Transverse colon (tissue), 4 donors: Measurements from ENCODE around the gene ABCC2. TPM values are rescaled to one million over a fixed set of nuclear protein-coding genes. Genes with fewer than 3 reads are reported as not detected.

Experiments used
- DNase-seq: peaks from one replicate; pipeline ENCODE4 v3.0.0-alpha.2; 2019
- H3K27ac ChIP-seq, 4 donors: fragments of 200-600 bp; sonication (generic); 2 replicates each; pipeline ENCODE4 v1.5.1; 2016 to 2018; ENCODE audit warnings: inconsistent platforms in 4 of 4
- H3K27me3 ChIP-seq: fragments of 200-600 bp; sonication (generic); 2 replicates; pipeline ENCODE4 v1.5.1; 2017; ENCODE audit warnings: inconsistent platforms
- H3K36me3 ChIP-seq, 4 donors: fragments of 200-600 bp; sonication (generic); 2 replicates each; pipeline ENCODE4 v1.5.1; 2017 to 2019; ENCODE audit warnings: inconsistent platforms in 4 of 4
- H3K4me1 ChIP-seq, 4 donors: fragments of 200-600 bp; sonication (generic); 2 replicates each; pipeline ENCODE4 v1.5.1; 2017 to 2020; ENCODE audit warnings: inconsistent platforms in 4 of 4
- H3K4me3 ChIP-seq, 4 donors: fragments of 200-600 bp; sonication (generic); 1 replicate in 1 of 4; 2 replicates in 3 of 4; pipeline versions ENCODE4 v1.5.1 to v1.6.1; 2017 to 2019; ENCODE audit warnings: inconsistent platforms in 4 of 4
- H3K9me3 ChIP-seq, 2 donors: fragments of 200-600 bp; sonication (generic); 2 replicates each; pipeline ENCODE4 v1.5.1; 2017 to 2019; ENCODE audit warnings: inconsistent platforms in 2 of 2
- CTCF ChIP-seq, 5 experiments: fragments of 200-600 bp in 3 of 5; fragments of 450-650 bp in 2 of 5; sonication (generic) in 3 of 5; IDR thresholded peaks; 1 replicate in 2 of 5; 2 replicates in 3 of 5; pipeline ENCODE4 v1.5.1; 2016 to 2017; ENCODE audit warnings: antibody characterized with exemption in 5 of 5, inconsistent platforms in 3 of 5, mild to moderate bottlenecking in 2 of 5, moderate library complexity in 1 of 5
- EP300 ChIP-seq: sonication (generic); formaldehyde crosslinking; IDR thresholded peaks from one replicate; pipeline ENCODE4 v1.6.1; 2017; ENCODE audit warnings: antibody characterized with exemption, low read depth
- POLR2A ChIP-seq: fragments of 450-650 bp; IDR thresholded peaks from one replicate; pipeline ENCODE4 v1.6.1; 2016; ENCODE audit warnings: antibody characterized with exemption, mild to moderate bottlenecking, moderate library complexity
- POLR2AphosphoS5 ChIP-seq, 3 donors: sonication (generic); formaldehyde crosslinking; IDR thresholded peaks; one replicate each; pipeline ENCODE4 v1.6.1; 2016; ENCODE audit warnings: antibody characterized with exemption in 3 of 3
- WGBS, 2 donors: methylation state at CpG; one replicate each; pipeline ENCODE4 v1.1.5; 2018; ENCODE audit warnings: low coverage in 1 of 2; 5-methylcytosine and 5-hydroxymethylcytosine counted together
- in situ Hi-C, 4 donors: fragments of 200-750 bp; cut with MboI; loops; one replicate each; pipeline versions ENCODE4 v1.15.0 to v1.15.1; 2017; ENCODE audit warnings: low sequenced_read_pairs in 3 of 4, low pct_ligation_motif_present in 1 of 4, low pct_unique_long_range_greater_than_20kb in 1 of 4
- intact Hi-C: fragments of 100-400 bp; cut with DNase I; formaldehyde crosslinking; loops from one replicate; pipeline ENCODE4 v1.15.1; 2023; ENCODE audit warnings: low total_unique reads
- total RNA-seq, 4 donors: library from RNA; depleted of rRNA; stranded (reverse); fragments of >200 nt; gene quantifications; one replicate each; pipeline ENCODE4 v1.1.0, GENCODE V29; 2016

The ABCC2 gene
- total RNA-seq, 4 donors from 2014 or later = 0.75 to 2.7 (median 1.5) TPM

GRCh38 chr10:99854860-99855259, 72.4 kb downstream of the ABCC2 start:
- DNase-seq = no peak
- in situ Hi-C loops (loop anchor here in 2 of 4 donors (10.0 kb wide), 1 partner anchor 190 kb away; no protein-coding TSS in a partner anchor), intact Hi-C loops (no loop called here)

GRCh38 chr10:99855479-99856071, 73.1 kb downstream of the ABCC2 start:
- 69 to 86% methylated on average over 7 to 8 of the region's 8 CpGs for WGBS, 2 donors
- Histone ChIP-seq H3K36me3 (no peaks in the 10 kb centered on the region), H3K27me3 (no peaks in the 10 kb centered on the region), H3K4me3 (no peak overlapping the region), H3K27ac (no peak overlapping the region), H3K4me1 (no peaks in the 10 kb centered on the region), H3K9me3 (no peaks in the 10 kb centered on the region)
- in situ Hi-C loops = loop anchor here in 2 of 4 donors (10.0 kb wide), 1 partner anchor 189 kb away; no protein-coding TSS in a partner anchor
- no peak for TF ChIP-seq EP300
- TF ChIP-seq CTCF (IDR thresholded peaks at IDR 0.05) = no peak
- TF ChIP-seq POLR2AphosphoS5 (IDR thresholded peaks at IDR 0.05) = no peak
- no peak for TF ChIP-seq POLR2A
- no peak for DNase-seq
- intact Hi-C loops = no loop called here

More at GRCh38 chr10:99854860-99855259, 72.4 kb downstream of the ABCC2 start:
- Histone ChIP-seq H3K36me3 (no peaks in the 10 kb centered on the region), H3K27me3 (no peaks in the 10 kb centered on the region), H3K9me3 (no peaks in the 10 kb centered on the region), H3K4me3 (no peak overlapping the region), H3K27ac (no peak overlapping the region), H3K4me1 (peaks cover 0 to 5% (median under 1%) of the 10 kb centered on the region in 4 donors)
- TF ChIP-seq EP300 (no peak), POLR2A (no peak), POLR2AphosphoS5 (IDR thresholded peaks at IDR 0.05) (no peak), CTCF (IDR thresholded peaks at IDR 0.05) (peak in 3 of 5 experiments; percentile 17 to 28 (median 24))
- 44 to 54% methylated on average over 6 of the region's 6 CpGs for WGBS, 2 donors

- Histone ChIP-seq H3K36me3 (no peaks in the 10 kb centered on the region), H3K4me1 (no peaks in the 10 kb centered on the region), H3K4me3 (no peak overlapping the region), H3K9me3 (no peaks in the 10 kb centered on the region), H3K27ac (no peak overlapping the region), H3K27me3 (no peaks in the 10 kb centered on the region)
- TF ChIP-seq EP300 (no peak), POLR2AphosphoS5 (IDR thresholded peaks at IDR 0.05) (no peak), CTCF (IDR thresholded peaks at IDR 0.05) (no peak), POLR2A (no peak)
- in situ Hi-C loops (loop anchor here in 2 of 4 donors (10.0 kb wide), 1 partner anchor 186 kb away; no protein-coding TSS in a partner anchor), intact Hi-C loops (no loop called here)
- 90% methylated on average over 8 of the region's 8 CpGs; no CpG with 5 or more reads in 1 of the 2 donors for WGBS, 2 donors
- DNase-seq = no peak
These were observed 76.4 kb downstream of the ABCC2 start for GRCh38 chr10:99858849-99859248.

GRCh38 chr10:99859585-99859984, 77.1 kb downstream of the ABCC2 start:
- WGBS, 2 donors = 10 to 29% methylated on average over 2 to 5 of the region's 5 CpGs
- no peak for DNase-seq
- in situ Hi-C loops = loop anchor here in 2 of 4 donors (10.0 kb wide), 1 partner anchor 185 kb away; no protein-coding TSS in a partner anchor

More at GRCh38 chr10:99859585-99859984, 77.1 kb downstream of the ABCC2 start:
- no peaks in the 10 kb centered on the region for H3K27me3 ChIP-seq
- intact Hi-C loops = no loop called here
- H3K36me3 ChIP-seq = no peaks in the 10 kb centered on the region
- no peak overlapping the region for H3K27ac ChIP-seq
- TF ChIP-seq CTCF (IDR thresholded peaks at IDR 0.05) (peak in 2 of 5 experiments; percentile 14 to 24), POLR2A (no peak)
- H3K9me3 ChIP-seq = no peaks in the 10 kb centered on the region
- no peak overlapping the region for H3K4me3 ChIP-seq
- H3K4me1 ChIP-seq = no peaks in the 10 kb centered on the region
